Activated T-cell treated with anti-CD3 and anti-CD28 coated beads, Interleukin-2, amount 50 U/mL, for 4 hours (primary cell): ENCODE data around the gene MVB12B. TPM values are rescaled to one million over a fixed set of nuclear protein-coding genes. Genes with fewer than 3 reads are reported as not detected.

Experiments
- ATAC-seq, 2 donors: fragments of 200-7000 bp; cut with Tn5 transposase; one replicate each; pipeline ENCODE4 v1.10.0; 2021
- DNase-seq: peaks from one replicate; pipeline ENCODE4 v3.0.0-alpha.2; 2020
- H3K27me3 Mint-ChIP-seq: one replicate; pipeline ENCODE4 v1.8.0; 2021; ENCODE audit warnings: low read depth, mixed read lengths
- H3K36me3 Mint-ChIP-seq: one replicate; pipeline ENCODE4 v1.8.0; 2022; ENCODE audit warnings: mixed read lengths; ENCODE audit not compliant: insufficient read depth
- H3K4me1 Mint-ChIP-seq: one replicate; pipeline ENCODE4 v1.8.0; 2021; ENCODE audit warnings: low read depth, mixed read lengths
- H3K4me3 Mint-ChIP-seq: one replicate; pipeline ENCODE4 v1.8.0; 2021; ENCODE audit warnings: mild to moderate bottlenecking, moderate library complexity, mixed read lengths
- H3K9me3 Mint-ChIP-seq: one replicate; pipeline ENCODE4 v1.8.0; 2021; ENCODE audit warnings: mixed read lengths
- total RNA-seq, 3 donors: library from RNA; stranded (reverse); gene quantifications; one replicate each; pipeline ENCODE4 v1.2.1, GENCODE V29; 2021

Gene MVB12B
- total RNA-seq, 3 donors from 2014 or later = 3.7 to 4.5 (median 4.1) TPM

DNA sequence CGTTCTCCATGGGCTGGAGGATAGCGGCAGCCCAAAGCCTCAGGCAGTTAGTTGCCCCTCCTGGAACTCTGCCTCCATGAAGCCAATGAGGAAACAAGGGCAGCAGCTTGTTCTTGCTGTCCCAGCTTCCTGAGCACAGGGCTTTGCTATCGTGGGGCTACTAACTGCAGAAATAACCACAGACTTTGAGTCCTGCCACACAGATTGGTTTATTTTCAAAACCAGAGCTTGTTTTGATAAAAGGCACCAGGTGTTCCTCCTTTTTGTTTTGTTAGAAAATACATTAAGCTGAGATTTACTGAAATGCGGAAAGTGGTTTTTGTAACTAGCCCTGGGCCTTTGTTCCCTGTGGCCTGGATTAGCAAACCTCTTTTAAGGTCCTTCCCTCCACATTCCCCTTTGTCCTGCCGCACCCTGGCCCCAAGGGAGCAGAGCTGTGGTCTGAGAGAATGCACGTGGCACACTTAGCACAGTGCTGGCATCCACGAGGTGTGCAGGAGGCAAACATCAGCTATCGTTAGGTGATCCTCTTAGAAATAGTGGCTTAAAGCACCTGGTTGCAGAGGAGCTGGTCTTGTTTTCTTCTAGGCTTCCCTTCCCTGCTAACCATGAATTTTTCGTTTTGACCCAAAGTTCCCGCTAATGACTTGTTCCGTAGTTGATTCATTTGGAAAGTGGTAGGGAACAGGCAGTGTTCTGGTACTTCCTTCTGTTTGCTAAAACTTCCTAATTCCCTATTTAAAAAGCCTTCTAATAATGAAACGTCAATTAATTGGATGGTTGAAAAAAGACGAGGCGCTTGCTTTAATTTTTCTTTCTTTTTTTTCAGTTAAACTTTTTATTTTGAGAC lies 21.5 kb downstream of the MVB12B start:
- ATAC-seq (no peak), DNase-seq (no peak)
- no peak overlapping the region for H3K4me3 Mint-ChIP-seq
- peaks cover 17% of the 10 kb centered on the region for H3K36me3 Mint-ChIP-seq
- H3K27me3 Mint-ChIP-seq = no peaks in the 10 kb centered on the region
- H3K4me1 Mint-ChIP-seq = peaks cover 7% of the 10 kb centered on the region
- H3K9me3 Mint-ChIP-seq = peaks cover 11% of the 10 kb centered on the region

DNA sequence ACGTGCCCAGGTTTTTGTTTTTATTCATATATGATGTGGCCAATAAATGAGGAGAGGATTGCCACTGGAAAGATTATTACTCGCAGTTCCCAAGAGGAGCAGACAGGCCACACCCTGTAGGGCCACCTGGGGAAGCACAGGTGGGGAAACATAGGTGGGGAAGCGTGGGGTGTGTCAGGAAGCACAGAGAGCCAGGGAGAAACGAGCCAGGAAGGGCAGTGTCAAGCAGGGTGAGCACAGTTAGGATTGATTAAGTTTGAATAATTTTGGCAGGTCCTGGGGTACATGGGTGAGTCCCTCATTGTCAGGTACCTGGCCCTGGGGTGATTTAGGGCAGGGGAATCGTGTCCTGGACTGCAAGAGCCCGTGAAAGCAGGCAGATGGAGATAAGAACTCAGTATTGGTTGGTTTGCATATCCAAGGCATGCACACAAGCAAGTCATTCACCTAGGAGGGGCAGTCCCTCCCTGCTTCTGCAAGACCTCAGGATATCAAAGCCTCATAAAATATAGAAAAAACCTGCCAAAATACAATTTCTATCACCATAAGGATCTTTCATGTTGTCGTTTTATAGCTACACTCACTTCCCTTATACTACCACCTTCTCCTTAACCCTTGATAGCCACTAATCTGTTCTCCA lies 22.4 kb downstream of the MVB12B start:
- H3K36me3 Mint-ChIP-seq = peaks cover 16% of the 10 kb centered on the region
- ATAC-seq (no peak), DNase-seq (no peak)
- peaks cover 9% of the 10 kb centered on the region for H3K4me1 Mint-ChIP-seq
- no peak overlapping the region for H3K4me3 Mint-ChIP-seq
- no peaks in the 10 kb centered on the region for H3K27me3 Mint-ChIP-seq
- H3K9me3 Mint-ChIP-seq = peaks cover 11% of the 10 kb centered on the region

DNA sequence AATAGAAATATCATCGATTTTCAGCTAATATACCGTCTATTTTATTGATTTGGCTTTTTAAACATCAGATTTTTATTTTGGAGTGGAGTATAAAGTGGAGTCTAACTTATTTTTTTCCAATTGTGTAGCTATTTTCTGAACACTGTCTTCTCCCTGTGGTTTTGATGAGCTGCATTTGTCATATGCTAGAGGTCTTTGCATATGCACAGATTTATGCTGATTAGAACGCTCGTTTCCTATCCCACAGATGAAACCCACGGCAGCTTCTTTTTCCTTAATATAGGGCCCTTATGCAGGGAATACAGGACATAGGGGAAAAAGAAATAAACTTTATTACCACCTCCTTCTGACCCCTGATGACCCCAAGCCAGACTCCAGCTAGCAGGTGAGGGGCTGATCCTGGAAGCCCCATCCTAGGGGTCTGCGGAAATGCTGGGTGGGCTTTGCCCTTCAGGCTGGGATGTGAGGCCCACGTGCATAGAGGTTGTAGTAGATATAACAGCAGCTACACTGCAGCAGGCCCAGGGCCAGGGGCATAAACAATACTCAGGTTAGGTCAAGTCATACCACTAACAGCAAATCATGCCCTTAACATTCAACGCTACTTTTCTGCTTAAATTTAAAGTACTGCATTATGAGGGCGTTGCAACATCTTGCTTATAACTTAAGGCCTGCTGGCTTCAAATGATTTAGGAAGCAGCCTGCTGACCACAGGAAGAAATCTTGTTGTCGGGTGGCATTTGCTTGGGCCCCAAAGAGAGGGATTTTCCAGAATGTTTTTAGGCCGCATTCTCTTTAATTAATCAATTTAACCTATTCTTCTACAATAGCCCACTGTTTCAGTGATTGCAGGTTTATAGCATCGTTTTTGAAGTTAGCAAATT lies 28.5 kb downstream of the MVB12B start:
- DNase-seq (no peak), ATAC-seq (no peak)
- no peak overlapping the region for H3K4me3 Mint-ChIP-seq
- peaks cover 3% of the 10 kb centered on the region for H3K4me1 Mint-ChIP-seq
- no peaks in the 10 kb centered on the region for H3K27me3 Mint-ChIP-seq
- peaks cover 15% of the 10 kb centered on the region for H3K9me3 Mint-ChIP-seq
- H3K36me3 Mint-ChIP-seq = peaks cover 8% of the 10 kb centered on the region

DNA sequence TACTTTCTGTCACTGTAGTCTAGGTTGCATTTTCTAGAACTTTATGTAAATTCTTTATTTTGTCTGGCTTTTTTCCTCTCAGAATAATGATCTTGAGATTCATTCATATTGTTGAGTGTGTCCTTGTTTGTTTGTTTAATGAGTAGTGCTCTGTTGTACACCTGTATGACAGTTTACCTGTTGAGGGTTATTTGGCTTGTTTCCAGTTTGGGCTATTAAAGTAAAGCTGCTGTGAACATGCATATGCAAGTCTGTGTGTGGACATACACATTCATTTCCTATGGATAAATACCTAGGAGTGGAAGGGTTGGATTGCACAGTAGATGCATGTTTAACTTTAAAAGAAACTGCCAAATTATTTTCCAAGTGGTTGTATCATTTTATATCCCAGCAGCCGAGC lies 30.4 kb downstream of the MVB12B start:
- Mint-ChIP-seq H3K36me3 (peaks cover 5% of the 10 kb centered on the region), H3K9me3 (peaks cover 21% of the 10 kb centered on the region), H3K27me3 (no peaks in the 10 kb centered on the region), H3K4me3 (no peak overlapping the region), H3K4me1 (peaks cover 3% of the 10 kb centered on the region)
- ATAC-seq (no peak), DNase-seq (no peak)

DNA sequence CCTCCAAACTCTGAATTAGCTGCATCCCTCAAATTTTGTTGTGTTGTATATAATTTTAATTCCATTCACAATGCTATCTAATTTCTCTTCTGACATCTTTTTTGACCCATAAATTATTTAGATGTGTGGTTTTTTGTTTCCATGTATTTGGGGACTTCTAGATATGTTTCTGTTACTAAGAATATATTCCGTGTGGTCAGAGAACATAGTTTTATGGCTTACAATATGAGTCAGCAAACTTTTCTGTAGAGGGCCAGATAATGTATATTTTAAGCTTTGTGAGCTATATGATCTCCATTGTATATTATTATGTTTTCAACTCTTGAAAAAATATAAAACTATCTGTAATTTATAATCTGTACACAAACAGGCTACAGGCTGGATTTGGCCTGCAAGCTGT lies 33.4 kb downstream of the MVB12B start:
- H3K4me1 Mint-ChIP-seq = no peaks in the 10 kb centered on the region
- no peak for ATAC-seq

DNA sequence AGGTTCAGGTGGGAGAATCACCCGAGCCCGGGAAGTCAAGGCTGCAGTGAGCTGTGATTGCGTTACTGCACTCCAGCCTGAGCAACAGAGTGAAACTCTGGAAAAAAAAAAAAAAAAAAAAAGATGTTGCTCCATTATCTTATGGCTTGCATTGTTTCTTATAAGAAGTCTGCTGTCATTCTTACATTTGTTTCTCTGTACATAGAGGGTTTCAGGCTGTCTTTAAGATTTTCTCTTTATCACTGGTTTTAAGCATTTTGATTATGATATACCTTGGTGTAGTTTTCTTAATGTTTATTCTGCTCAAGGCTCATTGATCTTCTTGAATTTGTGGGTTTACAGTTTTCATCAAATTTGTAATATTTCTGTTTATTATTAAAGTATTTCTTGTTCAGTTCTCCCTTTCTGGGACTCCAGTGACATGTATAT lies 35.2 kb downstream of the MVB12B start:
- peaks cover 21% of the 10 kb centered on the region for H3K36me3 Mint-ChIP-seq
- H3K4me1 Mint-ChIP-seq = no peaks in the 10 kb centered on the region
- no peak for ATAC-seq

More for the DNA sequence above, 33.4 kb downstream of the MVB12B start:
- peaks cover 16% of the 10 kb centered on the region for H3K36me3 Mint-ChIP-seq
- no peak overlapping the region for H3K4me3 Mint-ChIP-seq
- no peaks in the 10 kb centered on the region for H3K27me3 Mint-ChIP-seq
- peaks cover 35% of the 10 kb centered on the region for H3K9me3 Mint-ChIP-seq
- DNase-seq = no peak

DNA sequence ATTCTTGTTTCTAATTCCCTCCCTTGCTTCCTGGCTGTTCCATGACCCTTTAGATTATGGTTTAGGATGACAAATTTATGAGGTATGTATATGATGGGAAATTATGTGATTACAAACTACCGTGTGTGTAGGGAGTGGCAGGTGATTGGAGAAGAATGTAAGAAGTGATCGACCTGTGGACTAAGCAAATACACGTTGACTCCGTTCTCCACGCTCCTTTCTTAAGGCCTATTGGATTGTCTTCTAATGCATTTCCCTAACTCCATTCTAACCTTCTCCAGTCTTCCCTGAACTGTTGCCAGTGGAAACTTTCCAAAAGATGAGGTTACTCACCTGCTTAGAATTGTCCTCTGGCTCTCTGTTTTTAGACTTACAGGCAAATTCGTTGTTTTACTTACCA lies 36.6 kb downstream of the MVB12B start:
- Mint-ChIP-seq H3K4me1 (no peaks in the 10 kb centered on the region), H3K9me3 (peaks cover 35% of the 10 kb centered on the region), H3K4me3 (no peak overlapping the region), H3K27me3 (no peaks in the 10 kb centered on the region), H3K36me3 (peaks cover 27% of the 10 kb centered on the region)
- ATAC-seq (no peak), DNase-seq (no peak)

More for the DNA sequence above, 35.2 kb downstream of the MVB12B start:
- Mint-ChIP-seq H3K4me3 (no peak overlapping the region), H3K27me3 (no peaks in the 10 kb centered on the region), H3K9me3 (peaks cover 35% of the 10 kb centered on the region)
- no peak for DNase-seq

DNA sequence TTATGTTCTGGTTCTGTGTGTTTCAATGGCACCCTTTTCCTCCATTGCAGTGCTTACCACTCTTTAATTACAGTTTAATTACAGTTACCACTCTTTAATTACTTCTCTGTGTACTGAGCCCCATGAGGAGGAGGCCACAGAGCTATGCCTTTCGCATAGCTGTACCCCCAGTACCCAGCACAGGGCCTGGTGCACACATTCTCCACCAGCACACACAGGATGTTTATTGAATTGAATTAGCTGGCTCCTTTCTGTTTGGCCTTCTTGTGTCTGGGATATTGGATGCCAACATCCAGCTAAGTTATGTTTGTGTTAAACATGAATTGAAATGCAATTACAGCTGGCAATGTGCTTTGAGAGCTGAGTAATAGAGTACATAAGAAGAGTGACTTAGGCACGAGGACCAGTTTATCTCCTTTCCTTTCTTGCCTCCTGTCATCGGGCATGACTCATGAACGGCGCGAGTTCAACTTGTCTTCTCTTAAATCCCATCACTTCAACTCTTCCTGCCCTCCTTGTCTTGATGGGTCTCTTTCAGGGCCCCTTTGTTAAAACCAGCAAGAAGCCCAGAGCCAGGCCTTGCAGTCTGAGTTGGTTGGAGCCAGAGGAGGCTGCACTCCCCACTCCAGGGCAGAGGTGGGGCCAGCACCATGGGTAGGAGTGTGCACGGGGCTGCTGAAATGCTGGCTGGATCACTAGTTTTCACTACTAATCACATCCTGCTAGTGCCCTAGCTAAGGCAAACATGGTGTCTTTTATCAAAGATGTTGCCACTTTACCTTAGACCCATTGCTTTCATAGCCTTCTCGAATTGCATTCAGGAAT lies 37.4 kb downstream of the MVB12B start:
- H3K4me3 Mint-ChIP-seq = no peak overlapping the region
- H3K27me3 Mint-ChIP-seq = no peaks in the 10 kb centered on the region
- DNase-seq = no peak
- peaks cover 27% of the 10 kb centered on the region for H3K36me3 Mint-ChIP-seq
- peaks cover 35% of the 10 kb centered on the region for H3K9me3 Mint-ChIP-seq
- no peaks in the 10 kb centered on the region for H3K4me1 Mint-ChIP-seq
- ATAC-seq = no peak

DNA sequence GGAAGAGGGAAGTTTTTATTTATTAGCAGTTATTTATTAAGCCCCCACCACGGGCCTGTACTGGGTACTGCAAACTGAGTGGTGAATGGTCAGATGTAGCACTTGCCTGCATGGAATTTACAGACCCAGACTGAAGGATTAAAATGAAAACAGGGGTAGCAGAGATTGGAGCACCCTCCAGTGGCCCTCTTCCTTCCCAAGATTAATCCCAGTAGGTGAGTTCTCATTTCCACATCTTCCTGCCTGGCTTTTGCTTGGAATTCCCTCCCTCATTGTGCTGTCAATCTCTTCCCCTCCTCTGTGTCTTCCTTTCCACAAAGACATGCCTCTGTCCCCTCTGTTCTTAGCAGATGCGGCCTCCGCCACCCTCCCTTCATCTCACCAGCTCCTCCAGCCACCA lies 39.2 kb downstream of the MVB12B start:
- Mint-ChIP-seq H3K36me3 (peaks cover 23% of the 10 kb centered on the region), H3K27me3 (no peaks in the 10 kb centered on the region), H3K9me3 (peaks cover 22% of the 10 kb centered on the region), H3K4me3 (no peak overlapping the region), H3K4me1 (no peaks in the 10 kb centered on the region)
- DNase-seq (no peak), ATAC-seq (no peak)

DNA sequence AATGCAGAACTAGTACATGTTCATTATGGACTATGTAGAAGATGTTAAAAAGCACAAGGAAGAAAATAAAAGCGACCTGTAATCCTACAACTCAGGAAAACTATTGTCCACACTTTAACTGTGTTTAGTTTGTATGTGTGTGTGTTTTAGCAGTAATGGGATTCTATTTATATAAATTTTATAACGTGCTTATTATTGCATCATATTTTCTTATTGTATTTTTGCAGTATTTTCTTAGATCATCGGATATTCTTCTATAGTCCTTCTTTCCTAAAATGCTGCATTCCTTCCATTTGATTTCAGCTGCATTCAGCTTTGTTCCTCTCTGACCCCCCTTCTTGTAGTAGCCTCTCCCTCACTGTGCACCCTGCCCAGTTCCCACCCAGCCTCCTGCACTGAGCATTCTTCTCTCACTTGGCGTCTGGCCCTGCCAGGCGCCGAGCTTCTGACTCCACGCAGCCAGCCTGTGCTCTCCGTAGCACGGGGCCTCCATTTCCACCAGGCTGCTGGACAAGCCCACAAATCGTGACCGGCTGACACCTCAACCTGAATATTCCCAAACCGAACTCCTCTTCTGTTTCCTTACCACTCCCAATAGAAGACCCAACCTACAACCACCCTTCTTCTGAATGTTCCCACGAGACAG lies 39.9 kb downstream of the MVB12B start:
- no peaks in the 10 kb centered on the region for H3K4me1 Mint-ChIP-seq
- ATAC-seq (no peak), DNase-seq (no peak)
- no peak overlapping the region for H3K4me3 Mint-ChIP-seq
- no peaks in the 10 kb centered on the region for H3K27me3 Mint-ChIP-seq
- H3K36me3 Mint-ChIP-seq = peaks cover 23% of the 10 kb centered on the region
- H3K9me3 Mint-ChIP-seq = peaks cover 17% of the 10 kb centered on the region

DNA sequence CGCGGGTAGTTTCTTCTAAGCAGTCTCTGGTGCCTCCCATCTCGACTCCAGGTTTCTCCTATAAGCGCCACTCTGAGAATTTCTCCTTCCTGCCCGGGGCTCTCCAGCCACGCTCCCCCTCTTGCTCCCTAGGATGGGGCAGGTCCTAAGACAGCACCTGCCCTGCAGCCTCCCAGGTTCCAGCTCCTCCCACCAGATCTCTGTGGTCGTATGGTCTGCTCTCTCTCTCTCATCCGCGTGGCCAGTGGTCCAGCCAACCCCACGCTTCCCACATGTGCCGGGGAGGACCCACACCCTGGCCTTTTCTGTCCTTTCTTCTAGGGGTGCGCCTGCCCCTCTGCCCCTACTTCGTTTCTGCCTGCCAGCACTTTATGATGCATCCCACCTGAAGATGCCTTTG lies 40.5 kb downstream of the MVB12B start:
- Mint-ChIP-seq H3K36me3 (peaks cover 24% of the 10 kb centered on the region), H3K9me3 (peaks cover 13% of the 10 kb centered on the region), H3K4me1 (no peaks in the 10 kb centered on the region), H3K27me3 (no peaks in the 10 kb centered on the region), H3K4me3 (no peak overlapping the region)
- DNase-seq = no peak
- no peak for ATAC-seq

DNA sequence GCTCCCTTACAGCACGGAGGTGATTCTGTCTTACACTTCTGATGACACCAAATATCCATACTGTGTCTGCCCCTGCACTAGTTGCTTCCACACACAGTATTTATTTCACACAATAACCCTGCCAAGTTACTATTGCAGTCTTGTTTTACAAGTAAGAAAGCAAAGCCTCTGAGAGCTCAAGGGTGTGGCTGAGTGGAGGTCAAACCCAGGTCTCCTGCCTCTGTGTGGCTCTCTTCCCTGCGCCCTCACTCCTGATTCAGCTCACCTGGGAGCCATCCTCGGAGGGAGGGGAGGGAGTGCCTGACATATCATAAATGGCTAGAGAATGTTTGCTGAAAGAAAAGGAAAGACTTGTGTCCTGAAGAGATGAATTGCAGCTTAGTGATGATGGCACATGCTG lies 41.0 kb downstream of the MVB12B start:
- no peak overlapping the region for H3K4me3 Mint-ChIP-seq
- peaks cover 23% of the 10 kb centered on the region for H3K36me3 Mint-ChIP-seq
- no peaks in the 10 kb centered on the region for H3K27me3 Mint-ChIP-seq
- no peak for ATAC-seq
- peaks cover 9% of the 10 kb centered on the region for H3K9me3 Mint-ChIP-seq
- H3K4me1 Mint-ChIP-seq = no peaks in the 10 kb centered on the region
- DNase-seq = no peak

DNA sequence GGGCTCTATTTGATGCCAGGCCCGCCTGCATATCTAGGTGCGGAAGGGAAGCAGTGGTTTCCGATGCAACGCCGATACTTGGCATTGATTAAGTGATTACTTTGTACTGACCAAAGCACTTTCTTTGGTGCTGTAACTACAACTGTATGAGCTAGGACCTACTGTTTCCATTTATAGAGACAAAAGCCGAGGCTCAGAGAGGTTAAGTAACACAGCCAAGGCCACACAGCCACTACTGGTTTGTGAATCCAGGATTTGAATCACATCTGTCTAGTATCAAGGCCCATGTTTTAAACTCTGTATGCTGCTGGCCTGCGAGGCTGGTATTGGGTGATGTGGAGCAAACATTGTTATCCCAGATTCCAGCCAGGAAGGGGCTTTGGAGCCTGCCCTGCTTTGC lies 41.4 kb downstream of the MVB12B start:
- Mint-ChIP-seq H3K4me1 (no peaks in the 10 kb centered on the region), H3K9me3 (peaks cover 9% of the 10 kb centered on the region), H3K4me3 (no peak overlapping the region), H3K27me3 (no peaks in the 10 kb centered on the region), H3K36me3 (peaks cover 23% of the 10 kb centered on the region)
- ATAC-seq = no peak
- no peak for DNase-seq
